Lung (tissue), 12 donors: ENCODE measurements around the gene AGRN. TPM values are rescaled to one million over a fixed set of nuclear protein-coding genes. Genes with fewer than 3 reads are reported as not detected.

Experiments
- ATAC-seq: fragments of 200-7000 bp; cut with Tn5 transposase; one replicate; pipeline ENCODE4 v1.9.1; 2020; ENCODE audit warnings: moderate number of reproducible peaks; ENCODE audit not compliant: insufficient read depth, low FRiP score
- DNase-seq, 3 donors: peaks; one replicate each; pipeline ENCODE4 v3.0.0-alpha.2; 2013 to 2017
- H3K27ac ChIP-seq, 2 donors: one replicate each; pipeline ENCODE4 v1.5.1; 2013; ENCODE audit warnings: mild to moderate bottlenecking in 2 of 2, moderate library complexity in 2 of 2, control low read depth in 1 of 2, inconsistent platforms in 1 of 2, low read depth in 1 of 2, low read length in 1 of 2
- H3K27me3 ChIP-seq, 3 donors: one replicate each; pipeline ENCODE4 v1.5.1; 2013; ENCODE audit warnings: low read length in 2 of 3; ENCODE audit not compliant: control insufficient read depth in 3 of 3, insufficient read depth in 3 of 3
- H3K36me3 ChIP-seq, 4 donors: one replicate each; pipeline ENCODE4 v1.5.1; 2013; ENCODE audit warnings: low read length in 4 of 4, mild to moderate bottlenecking in 1 of 4, moderate library complexity in 1 of 4; ENCODE audit not compliant: control insufficient read depth in 4 of 4, insufficient read depth in 4 of 4
- H3K4me1 ChIP-seq, 5 donors: one replicate each; pipeline ENCODE4 v1.5.1; 2013; ENCODE audit warnings: low read length in 5 of 5, mild to moderate bottlenecking in 2 of 5, moderate library complexity in 1 of 5; ENCODE audit not compliant: control insufficient read depth in 5 of 5, insufficient read depth in 5 of 5
- H3K4me3 ChIP-seq: one replicate; pipeline ENCODE4 v1.5.1; 2013; ENCODE audit warnings: mild to moderate bottlenecking, control low read depth, moderate library complexity
- H3K9ac ChIP-seq, 2 donors: one replicate each; pipeline ENCODE4 v1.5.1; 2013; ENCODE audit warnings: low read length in 2 of 2, control low read depth in 1 of 2; ENCODE audit not compliant: insufficient read depth in 1 of 2
- H3K9me3 ChIP-seq, 4 donors: one replicate each; pipeline ENCODE4 v1.5.1; 2013; ENCODE audit warnings: low read length in 3 of 4, mild to moderate bottlenecking in 1 of 4, moderate library complexity in 1 of 4; ENCODE audit not compliant: control insufficient read depth in 4 of 4, insufficient read depth in 3 of 4
- CTCF ChIP-seq: IDR thresholded peaks from 2 replicates; pipeline ENCODE4 v1.5.1; 2012; ENCODE audit warnings: mild to moderate bottlenecking; ENCODE audit errors: control extremely low read depth, extremely low read depth
- WGBS, 2 donors: extraction: QIAGEN DNeasy Blood & Tissue Kit; methylation state at CpG; one replicate each; pipeline ENCODE4 v1.1.7; 2013; 5-methylcytosine and 5-hydroxymethylcytosine counted together
- polyA plus RNA-seq, 2 donors: library from polyadenylated mRNA; stranded (reverse); fragments of 200-250 nt; gene quantifications; one replicate each; pipeline ENCODE4 v1.2.1, GENCODE V29; 2013
- total RNA-seq, 2 donors: library from RNA; depleted of rRNA in 1 of 2; stranded (reverse); fragments of >200 nt in 1 of 2; gene quantifications; one replicate each; pipeline ENCODE4 v1.2.1, GENCODE V29; 2014 to 2021
- donor health status: control.
- donor health status: control.
- donor health status: Bipolar disorder and iron deficiency.
- donor health status: healthy.
- donor health status: DM: yes; HTN: yes; CAD: no.

Gene AGRN
- total and polyA plus RNA-seq, 4 donors, result 30.7 to 124 (median 85.2) TPM

- no peak overlapping the region for H3K27ac ChIP-seq
- WGBS, 2 donors, result 94 to 96% methylated on average over 15 of the region's 15 CpGs
These were observed 33.1 kb downstream of the AGRN start for GRCh38 chr1:1053022-1053421.

GRCh38 chr1:1053682-1054081 lies 33.8 kb downstream of the AGRN start:
- TF ChIP-seq CTCF, result no peak
- Histone ChIP-seq H3K4me3 (no peak overlapping the region), H3K4me1 (no peaks in the 10 kb centered on the region), H3K27ac (no peak overlapping the region), H3K36me3 (peaks cover 0 to 50% (median 10%) of the 10 kb centered on the region in 4 donors), H3K9ac (no peak overlapping the region), H3K9me3 (no peaks in the 10 kb centered on the region), H3K27me3 (peaks cover 0 to 13% (median 0%) of the 10 kb centered on the region in 3 donors)
- DNase-seq (no peak), ATAC-seq (no peak)
- WGBS, 2 donors, result 97 to 98% methylated on average over 18 of the region's 18 CpGs

More at GRCh38 chr1:1053022-1053421, 33.1 kb downstream of the AGRN start:
- ATAC-seq (no peak), DNase-seq (no peak)
- no peak overlapping the region for H3K9ac ChIP-seq
- TF ChIP-seq CTCF, result no peak
- peaks cover 0 to 50% (median 10%) of the 10 kb centered on the region in 4 donors for H3K36me3 ChIP-seq
- no peaks in the 10 kb centered on the region for H3K9me3 ChIP-seq
- H3K4me3 ChIP-seq, result no peak overlapping the region
- no peaks in the 10 kb centered on the region for H3K4me1 ChIP-seq
- H3K27me3 ChIP-seq, result peaks cover 0 to 7% (median 0%) of the 10 kb centered on the region in 3 donors

GRCh38 chr1:1054099-1054700 lies 34.3 kb downstream of the AGRN start:
- Histone ChIP-seq H3K9ac (no peak overlapping the region), H3K4me1 (peaks cover 0 to 3% (median 0%) of the 10 kb centered on the region in 5 donors), H3K27ac (no peak overlapping the region), H3K9me3 (no peaks in the 10 kb centered on the region), H3K27me3 (peaks cover 0 to 17% (median 0%) of the 10 kb centered on the region in 3 donors), H3K4me3 (no peak overlapping the region), H3K36me3 (peaks cover 0 to 49% (median 10%) of the 10 kb centered on the region in 4 donors)
- no peak for TF ChIP-seq CTCF
- DNase-seq (no peak), ATAC-seq (no peak)
- 94 to 95% methylated on average over 18 of the region's 18 CpGs for WGBS, 2 donors
